Stimulated activated CD4-positive, alpha-beta T cell treated with anti-CD3 and anti-CD28 coated beads, TNF-alpha, amount 100 ng/mL, for 48 hours (primary cell): ENCODE results near the gene RNF126.

Experiments used
- DNase-seq, 3 donors: peaks; one replicate each; pipeline ENCODE4 v3.0.0-alpha.2; 2020; ENCODE audit warnings: low read depth in 3 of 3

Gene RNF126

DNA sequence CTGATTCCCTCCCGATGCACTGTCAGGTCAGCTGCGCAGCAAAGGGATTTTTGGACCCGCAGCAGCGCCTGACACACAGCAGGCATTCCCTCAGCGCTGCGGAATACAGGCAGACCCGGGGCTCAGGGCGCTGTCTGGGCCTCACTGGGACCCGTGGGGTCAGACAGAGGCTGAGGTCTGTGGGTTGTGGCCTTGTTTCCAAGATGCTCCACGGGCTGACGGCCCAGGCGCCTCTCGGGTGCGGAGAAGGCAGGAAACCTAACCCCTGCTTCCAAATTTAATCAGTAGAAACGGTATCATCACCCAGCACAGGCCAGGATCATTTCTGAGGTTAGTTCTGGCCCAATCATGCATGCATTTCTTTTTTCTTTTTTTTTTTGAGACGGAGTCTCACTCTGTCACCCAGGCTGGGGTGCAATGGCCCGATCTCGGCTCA is 686 bp upstream of the RNF126 start:
- DNase-seq: no peak

- peak; percentile 35 to 63 (median 49) for DNase-seq
These were observed 630 bp downstream of the RNF126 start for GRCh38 chr19:662207-662961.

DNA sequence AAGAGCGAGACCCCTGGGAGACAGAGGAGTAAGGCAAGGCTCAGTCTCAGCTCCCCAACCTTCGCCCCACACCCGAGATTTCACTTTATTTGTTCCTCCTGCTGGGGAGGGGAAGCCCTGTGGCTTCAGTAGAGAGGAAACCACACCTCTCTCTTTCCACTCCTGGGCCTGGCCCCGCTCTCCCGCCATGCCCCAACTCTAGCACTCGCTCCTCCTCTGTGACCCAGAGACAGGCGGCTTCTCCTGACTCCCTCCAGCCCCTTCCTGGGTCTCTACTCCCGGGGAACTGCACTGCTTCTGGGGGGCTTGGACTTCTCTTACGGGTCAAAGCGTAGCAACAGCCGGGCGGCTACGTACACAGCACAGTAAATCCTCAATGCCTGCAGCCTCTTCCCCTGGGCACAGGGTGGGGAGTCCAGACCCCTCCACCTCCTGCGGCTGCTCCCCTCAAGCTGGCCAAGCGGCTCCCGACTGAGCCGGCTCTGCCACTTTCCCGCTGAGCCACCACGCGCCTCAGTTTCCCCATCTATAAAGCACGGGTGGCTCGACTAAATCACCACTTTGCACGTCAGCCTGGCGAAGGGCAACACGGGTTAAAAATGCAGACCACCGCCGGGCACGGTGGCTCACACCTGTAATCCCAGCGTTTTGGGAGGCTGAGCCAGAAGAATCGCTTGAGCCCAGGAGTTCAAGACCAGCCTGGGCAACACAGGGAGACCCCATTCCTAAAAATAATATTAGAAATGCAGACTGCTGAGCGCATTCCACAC is 1.4 kb downstream of the RNF126 start:
- peak; percentile 28 to 57 (median 48) for DNase-seq

DNA sequence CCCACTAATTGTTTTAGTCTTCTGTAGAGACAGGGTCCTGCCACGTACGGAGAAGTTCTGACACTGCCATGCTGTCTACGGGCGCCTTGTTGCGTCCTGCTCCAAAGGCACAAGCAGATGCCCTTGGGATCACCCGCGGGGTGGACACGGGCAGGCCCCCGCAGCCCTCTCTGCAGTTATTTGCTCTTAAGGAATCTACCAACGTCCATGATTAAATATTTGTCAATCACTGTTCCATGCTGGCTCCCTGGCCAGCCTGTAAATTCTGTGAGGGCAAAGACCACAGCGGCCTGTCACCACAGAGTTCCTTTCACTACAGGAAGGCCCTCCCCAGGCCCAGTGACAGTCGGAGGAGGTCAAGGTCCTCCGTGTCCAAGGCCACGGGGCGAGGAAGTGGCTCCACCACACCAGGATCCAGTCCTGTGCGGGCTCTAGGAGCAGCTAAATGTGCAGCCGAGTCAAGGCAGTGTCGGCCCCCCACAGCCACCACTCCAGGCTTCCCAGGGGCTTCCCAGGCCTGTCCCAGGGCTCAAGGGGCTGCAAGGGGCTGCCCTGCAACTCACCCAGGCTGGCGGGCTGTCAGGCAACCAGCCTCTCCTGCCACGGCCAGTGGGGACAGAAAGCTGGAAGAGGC is 2.1 kb downstream of the RNF126 start:
- DNase-seq: no peak

DNA sequence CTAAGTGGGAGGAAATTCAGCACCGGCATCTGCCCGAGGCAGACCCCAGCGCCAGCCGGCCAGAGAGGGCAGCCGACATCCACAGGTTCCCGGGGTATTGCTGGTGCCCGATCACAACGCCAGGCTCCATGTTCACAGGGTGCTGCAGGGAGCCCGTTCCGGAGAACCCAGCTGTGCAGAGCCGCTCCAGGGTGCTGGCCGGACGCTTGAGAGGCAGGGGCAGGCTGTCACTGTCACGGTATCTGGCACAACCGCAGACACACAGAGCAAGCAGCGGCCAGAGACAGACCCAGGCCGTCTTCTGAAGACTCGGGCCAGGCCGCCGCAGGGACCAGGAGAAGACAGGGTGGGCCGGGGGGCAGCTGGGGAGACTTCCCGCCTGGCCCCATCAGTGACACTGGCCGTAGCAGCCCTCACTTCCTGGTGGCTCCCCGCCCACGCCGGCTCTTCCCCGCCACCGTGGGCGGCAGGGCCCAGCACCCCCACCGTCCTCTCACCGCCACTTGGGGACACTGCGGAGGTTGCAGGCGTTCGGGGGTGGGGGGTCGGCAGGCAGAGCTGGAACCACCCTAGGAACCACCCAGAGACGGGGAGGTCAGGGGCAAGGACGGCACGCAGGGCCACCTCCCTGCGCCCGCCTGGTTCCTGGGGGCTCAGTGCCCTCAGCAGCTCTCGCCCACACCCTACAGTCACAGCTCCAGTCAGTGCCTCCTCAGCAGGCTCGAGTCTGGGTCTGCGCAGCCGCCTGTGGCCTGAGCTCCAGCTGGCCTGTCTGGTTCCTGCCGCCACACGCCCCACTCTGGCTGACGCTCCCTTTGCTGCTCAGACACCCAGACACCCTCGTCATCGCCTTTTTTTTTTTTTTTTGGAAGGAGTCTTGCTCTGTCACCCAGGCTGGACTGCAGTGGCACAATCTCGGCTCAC is 3.8 kb downstream of the RNF126 start:
- no peak for DNase-seq

GRCh38 chr19:658059-658839 is 4.8 kb downstream of the RNF126 start:
- DNase-seq: no peak

- no peak for DNase-seq
These were observed 5.4 kb downstream of the RNF126 start for GRCh38 chr19:657611-658010.

DNA sequence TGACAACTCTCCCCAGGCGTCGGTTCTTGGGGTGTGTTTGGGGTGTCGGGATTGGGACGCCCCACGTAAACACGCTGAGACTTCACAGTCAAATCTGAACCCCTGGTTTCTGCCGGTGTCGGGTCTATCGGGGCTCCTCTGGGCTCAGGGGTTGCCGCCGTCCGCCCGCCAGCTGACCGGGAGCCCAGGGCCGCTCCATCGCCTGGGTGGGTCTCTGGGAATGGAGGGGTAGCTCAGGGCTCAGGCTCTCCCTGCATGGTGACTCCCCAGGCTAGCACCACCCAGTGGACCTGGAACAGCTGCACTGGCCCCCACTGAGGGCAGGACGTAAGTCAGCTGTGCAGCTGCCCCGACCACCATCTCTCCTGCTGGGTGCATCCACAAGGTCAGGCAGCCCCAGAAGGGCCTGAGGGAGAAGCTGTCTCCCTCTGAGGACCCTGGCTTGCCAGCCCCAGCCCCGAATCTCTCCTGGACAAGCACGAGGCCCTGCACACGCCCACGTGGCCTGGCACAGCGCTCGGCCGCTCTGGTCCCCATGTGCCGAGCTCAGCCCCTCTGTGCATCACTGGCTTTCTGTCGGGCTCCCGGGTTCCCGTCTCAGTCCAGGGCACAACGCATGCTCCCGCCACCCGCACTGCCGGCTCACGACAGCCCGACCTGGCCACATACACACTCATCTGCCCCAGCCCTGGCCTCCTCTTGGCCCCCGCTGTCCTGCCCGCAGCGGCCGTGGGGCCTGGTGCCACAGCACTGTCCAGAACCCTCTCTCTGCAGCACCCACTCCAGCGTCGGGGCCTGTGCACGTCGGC is 6.1 kb downstream of the RNF126 start:
- DNase-seq: no peak

GRCh38 chr19:655691-656090 is 7.3 kb downstream of the RNF126 start:
- no peak for DNase-seq

- no peak for DNase-seq
These were observed 9.6 kb downstream of the RNF126 start for GRCh38 chr19:653425-653824.

- DNase-seq: no peak
These were observed 10.3 kb downstream of the RNF126 start for GRCh38 chr19:652467-653389.

- no peak for DNase-seq
These were observed 11.0 kb downstream of the RNF126 start for GRCh38 chr19:651991-652390.

- no peak for DNase-seq
These were observed 11.7 kb downstream of the RNF126 start for GRCh38 chr19:651114-651818.

- no peak for DNase-seq
These were observed 12.9 kb downstream of the RNF126 start for GRCh38 chr19:650121-650520.

DNA sequence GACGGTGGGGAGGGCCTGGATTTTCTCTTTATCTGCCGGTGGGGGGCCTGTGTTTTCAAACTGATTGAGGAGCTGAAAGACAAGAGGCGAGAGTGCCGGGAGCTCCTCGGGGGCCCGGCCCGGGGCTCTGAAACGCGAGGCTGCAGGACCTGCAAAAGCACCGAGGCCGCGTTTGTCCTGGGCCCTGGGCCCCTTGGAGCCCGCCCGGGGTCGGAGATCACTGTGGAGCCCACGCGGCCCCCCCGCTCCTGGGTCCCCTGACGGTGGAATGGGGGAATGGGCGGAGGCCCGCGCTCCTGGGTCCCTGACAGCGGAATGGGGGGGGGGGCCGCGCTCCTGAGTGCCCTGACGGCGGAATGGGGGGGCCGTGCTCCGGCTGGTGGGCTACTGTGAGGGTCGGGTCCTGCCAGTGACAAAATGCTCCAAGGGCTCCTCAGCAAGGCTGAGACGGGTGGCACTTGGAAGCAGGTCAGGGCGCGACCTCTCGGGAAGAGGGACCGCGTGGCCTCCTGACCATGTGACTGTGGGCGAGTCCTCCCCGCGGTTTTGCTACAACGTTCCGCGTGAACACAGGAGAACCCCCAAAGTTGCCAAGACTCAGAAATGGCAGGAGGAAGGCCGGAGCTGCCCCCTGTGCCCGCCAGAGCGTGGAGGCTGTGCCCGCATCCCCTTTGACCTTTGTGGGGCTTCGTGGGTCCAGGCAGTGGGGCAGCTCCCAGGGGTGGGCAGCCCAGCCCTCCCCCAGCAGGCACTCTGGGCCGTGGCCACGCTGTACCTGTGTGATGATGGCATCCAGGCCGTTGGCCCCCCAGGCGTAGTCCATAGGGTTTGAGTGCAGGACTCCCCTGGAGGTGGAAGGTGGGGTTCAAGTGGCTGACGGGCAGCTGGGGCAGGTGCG is 13.9 kb downstream of the RNF126 start:
- no peak for DNase-seq

DNA sequence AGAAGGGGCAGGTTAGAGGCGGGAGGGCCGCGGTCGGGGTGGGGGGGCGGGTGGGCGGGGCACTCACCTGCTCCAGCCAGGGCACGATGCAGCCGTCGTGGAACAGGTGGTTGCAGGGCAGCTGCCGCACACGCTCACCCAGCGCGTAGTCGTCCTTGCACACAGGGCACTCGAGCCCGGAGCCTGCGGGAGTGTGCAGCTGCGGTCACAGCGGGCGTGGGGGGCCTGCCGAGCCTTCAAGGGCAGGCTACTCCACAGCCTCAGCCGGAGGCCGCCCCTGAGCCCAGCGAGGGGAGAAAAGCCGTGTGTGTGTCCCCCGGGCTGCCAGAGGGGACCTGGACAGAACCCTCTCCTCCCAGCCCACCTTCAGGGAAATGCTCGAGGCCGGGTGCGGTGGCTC is 14.7 kb downstream of the RNF126 start:
- no peak for DNase-seq
